Natural killer cell (primary cell): ENCODE results near the gene MGP. TPM values are rescaled to one million over a fixed set of nuclear protein-coding genes. Genes with fewer than 3 reads are reported as not detected.
A peak's percentile ranks its signal among the peaks of the same experiment; 100 is the strongest.

ENCODE experiments used
- ATAC-seq, 3 donors: fragments of 150-1000 bp in 2 of 3; fragments of 200-7000 bp in 1 of 3; cut with Tn5 transposase; 1 replicate in 1 of 3; 2 replicates in 2 of 3; pipeline ENCODE4 v1.10.0; 2021; ENCODE audit warnings: mild to moderate bottlenecking in 2 of 3, moderate library complexity in 2 of 3
- DNase-seq, 2 donors: peaks; one replicate each; pipeline versions ENCODE4 v3.0.0 to v3.0.0-alpha.2; 2013 to 2021; ENCODE audit warnings: mixed read lengths in 1 of 2
- H3K27ac ChIP-seq: one replicate; pipeline ENCODE4 v1.5.1; 2013; ENCODE audit warnings: mild to moderate bottlenecking, low read length
- H3K27me3 ChIP-seq: one replicate; pipeline ENCODE4 v1.6.1; 2013; ENCODE audit warnings: low read length; ENCODE audit not compliant: control insufficient read depth, insufficient read depth
- H3K36me3 ChIP-seq: one replicate; pipeline ENCODE4 v1.6.1; 2013; ENCODE audit warnings: low read length; ENCODE audit not compliant: control insufficient read depth, insufficient read depth
- H3K4me1 ChIP-seq: one replicate; pipeline ENCODE4 v1.6.1; 2013; ENCODE audit warnings: low read length; ENCODE audit not compliant: control insufficient read depth, insufficient read depth
- H3K4me3 ChIP-seq: one replicate; pipeline ENCODE4 v1.5.1; 2013; ENCODE audit warnings: low read length
- H3K9me3 ChIP-seq: one replicate; pipeline ENCODE4 v1.6.1; 2013; ENCODE audit warnings: low read length; ENCODE audit not compliant: control insufficient read depth, insufficient read depth
- H3K27ac Mint-ChIP-seq, 2 donors: one replicate each; pipeline ENCODE4 v1.8.0; 2022; ENCODE audit warnings: mild to moderate bottlenecking in 2 of 2, mixed read lengths in 2 of 2, moderate library complexity in 1 of 2
- H3K27me3 Mint-ChIP-seq, 2 donors: one replicate each; pipeline ENCODE4 v1.8.0; 2022; ENCODE audit warnings: low read depth in 2 of 2, mixed read lengths in 2 of 2
- H3K36me3 Mint-ChIP-seq: one replicate; pipeline ENCODE4 v1.8.0; 2022; ENCODE audit warnings: mixed read lengths
- H3K4me1 Mint-ChIP-seq, 2 donors: one replicate each; pipeline ENCODE4 v1.8.0; 2022; ENCODE audit warnings: mixed read lengths in 2 of 2
- H3K4me3 Mint-ChIP-seq: one replicate; pipeline ENCODE4 v1.8.0; 2022; ENCODE audit warnings: mild to moderate bottlenecking, moderate library complexity, mixed read lengths
- H3K9me3 Mint-ChIP-seq, 2 donors: one replicate each; pipeline ENCODE4 v1.8.0; 2022; ENCODE audit warnings: mixed read lengths in 2 of 2
- WGBS: methylation state at CpG from one replicate; pipeline ENCODE4 v1.1.7; 2013; ENCODE audit warnings: missing lambda C conversion rate; ENCODE audit not compliant: insufficient coverage; 5-methylcytosine and 5-hydroxymethylcytosine counted together
- intact Hi-C: fragments of 100-400 bp; cut with micrococcal nuclease; formaldehyde crosslinking; loops from one replicate; pipeline ENCODE4 v1.14.2; 2022
- total RNA-seq, 4 donors: library from RNA; stranded (reverse); fragments of 120-200 nt in 1 of 4; gene quantifications; one replicate each; pipeline versions ENCODE4 v1.2.3 to v1.2.4, GENCODE V29; 2013 to 2022
- TF ChIP-seq, protein P1 (sequence below): fragments of 200-600 bp; IDR thresholded peaks from one replicate; pipeline ENCODE4 v1.8.0; 2022; ENCODE audit warnings: antibody characterized with exemption

The MGP gene
- total RNA-seq, 3 donors from 2014 or later (not counting 1 experiment from before 2014, with no cell fraction given) = 0.89 to 1.1 TPM; not detected in 1

GRCh38 chr12:14884458-14884878, 1.2 kb downstream of the MGP start:
- H3K36me3 ChIP-seq = no peaks in the 10 kb centered on the region
- peak; percentile 91 to 98 (median 92) for ATAC-seq
- DNase-seq = peak; percentile 67 to 95
- intact Hi-C loops = loop anchor here (2.0 to 5.0 kb wide), 2 partner anchors 73 to 114 kb away; a partner anchor contains a TSS
- no peak overlapping the region for H3K27ac ChIP-seq
- Mint-ChIP-seq H3K27me3 (peaks cover 36 to 63% of the 10 kb centered on the region in 2 donors), H3K9me3 (no peaks in the 10 kb centered on the region), H3K4me3 (peak overlapping the region; percentile 62), H3K4me1 (peaks cover 23 to 31% of the 10 kb centered on the region in 2 donors), H3K27ac (peak overlapping the region; percentile 61 to 88), H3K36me3 (no peaks in the 10 kb centered on the region)
- TF ChIP-seq, protein P1, sequence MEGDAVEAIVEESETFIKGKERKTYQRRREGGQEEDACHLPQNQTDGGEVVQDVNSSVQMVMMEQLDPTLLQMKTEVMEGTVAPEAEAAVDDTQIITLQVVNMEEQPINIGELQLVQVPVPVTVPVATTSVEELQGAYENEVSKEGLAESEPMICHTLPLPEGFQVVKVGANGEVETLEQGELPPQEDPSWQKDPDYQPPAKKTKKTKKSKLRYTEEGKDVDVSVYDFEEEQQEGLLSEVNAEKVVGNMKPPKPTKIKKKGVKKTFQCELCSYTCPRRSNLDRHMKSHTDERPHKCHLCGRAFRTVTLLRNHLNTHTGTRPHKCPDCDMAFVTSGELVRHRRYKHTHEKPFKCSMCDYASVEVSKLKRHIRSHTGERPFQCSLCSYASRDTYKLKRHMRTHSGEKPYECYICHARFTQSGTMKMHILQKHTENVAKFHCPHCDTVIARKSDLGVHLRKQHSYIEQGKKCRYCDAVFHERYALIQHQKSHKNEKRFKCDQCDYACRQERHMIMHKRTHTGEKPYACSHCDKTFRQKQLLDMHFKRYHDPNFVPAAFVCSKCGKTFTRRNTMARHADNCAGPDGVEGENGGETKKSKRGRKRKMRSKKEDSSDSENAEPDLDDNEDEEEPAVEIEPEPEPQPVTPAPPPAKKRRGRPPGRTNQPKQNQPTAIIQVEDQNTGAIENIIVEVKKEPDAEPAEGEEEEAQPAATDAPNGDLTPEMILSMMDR = no peak
- peaks cover 8% of the 10 kb centered on the region for H3K27me3 ChIP-seq
- WGBS = 3% methylated on average over 5 of the region's 5 CpGs
- H3K4me3 ChIP-seq = no peak overlapping the region
- no peaks in the 10 kb centered on the region for H3K9me3 ChIP-seq
- H3K4me1 ChIP-seq = peaks cover 8% of the 10 kb centered on the region

DNA sequence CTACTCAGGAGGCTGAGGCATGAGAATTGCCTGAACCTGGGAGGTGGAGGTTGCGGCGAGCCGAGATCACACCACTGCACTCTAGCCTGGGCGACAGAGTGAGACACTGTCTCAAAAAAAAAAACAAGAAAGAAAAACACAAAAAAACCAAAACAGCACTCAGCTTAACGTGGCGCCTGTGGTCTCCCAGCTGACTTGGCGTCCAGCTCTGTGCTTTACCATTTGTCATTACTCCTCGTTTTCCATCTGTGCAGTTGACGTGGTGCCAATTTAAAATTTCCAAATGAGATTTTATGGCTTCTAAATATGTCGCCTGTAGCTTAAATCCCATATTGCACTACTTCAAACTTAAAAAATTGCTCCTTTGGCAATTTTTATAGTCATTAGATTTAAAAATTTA, 2.0 kb downstream of the MGP start:
- Mint-ChIP-seq H3K9me3 (no peaks in the 10 kb centered on the region), H3K27me3 (peaks cover 31 to 56% of the 10 kb centered on the region in 2 donors), H3K36me3 (no peaks in the 10 kb centered on the region), H3K4me1 (peaks cover 23 to 31% of the 10 kb centered on the region in 2 donors), H3K27ac (no peak overlapping the region), H3K4me3 (no peak overlapping the region)
- no peak for DNase-seq
- TF ChIP-seq, protein P1 = no peak
- no peak overlapping the region for H3K27ac ChIP-seq
- H3K4me3 ChIP-seq = no peak overlapping the region
- peaks cover 8% of the 10 kb centered on the region for H3K27me3 ChIP-seq
- intact Hi-C loops = loop anchor here (2.0 to 5.0 kb wide), 2 partner anchors 74 to 113 kb away; a partner anchor contains a TSS
- H3K4me1 ChIP-seq = peaks cover 8% of the 10 kb centered on the region
- WGBS = 67% methylated on average over 10 of the region's 10 CpGs
- H3K9me3 ChIP-seq = no peaks in the 10 kb centered on the region
- ATAC-seq = no peak
- H3K36me3 ChIP-seq = no peaks in the 10 kb centered on the region

GRCh38 chr12:14880890-14881453, 4.7 kb downstream of the MGP start:
- H3K4me1 Mint-ChIP-seq = peaks cover 16 to 24% of the 10 kb centered on the region in 2 donors
- H3K27ac ChIP-seq = no peak overlapping the region

More at GRCh38 chr12:14880890-14881453, 4.7 kb downstream of the MGP start:
- Histone ChIP-seq H3K9me3 (no peaks in the 10 kb centered on the region), H3K27me3 (peaks cover 3% of the 10 kb centered on the region), H3K4me1 (peaks cover 5% of the 10 kb centered on the region), H3K4me3 (no peak overlapping the region), H3K36me3 (no peaks in the 10 kb centered on the region)
- WGBS = 0% methylated on average over 2 of the region's 6 CpGs
- no peaks in the 10 kb centered on the region for H3K36me3 Mint-ChIP-seq
- no peak for DNase-seq
- no peak overlapping the region for H3K4me3 Mint-ChIP-seq
- peaks cover 13 to 29% of the 10 kb centered on the region in 2 donors for H3K27me3 Mint-ChIP-seq
- no peaks in the 10 kb centered on the region for H3K9me3 Mint-ChIP-seq
- TF ChIP-seq, protein P1 = no peak
- H3K27ac Mint-ChIP-seq = no peak overlapping the region
- ATAC-seq = no peak
- intact Hi-C loops = loop anchor here (5.0 kb wide), 1 partner anchor 76 kb away; no protein-coding TSS in a partner anchor
